Liver (tissue), 9 donors: Measurements from ENCODE around the gene GUCY2D. TPM values are rescaled to one million over a fixed set of nuclear protein-coding genes. Genes with fewer than 3 reads are reported as not detected.
A peak's percentile ranks its signal among the peaks of the same experiment; 100 is the strongest.

ENCODE experiments used
- DNase-seq: peaks from one replicate; pipeline ENCODE4 v3.0.0-alpha.2; 2017; ENCODE audit warnings: low spot score
- H3K27ac ChIP-seq, 2 donors: one replicate each; pipeline ENCODE4 v1.7.0; 2013; ENCODE audit warnings: inconsistent platforms in 2 of 2, low read length in 2 of 2, control low read depth in 1 of 2, low read depth in 1 of 2, mild to moderate bottlenecking in 1 of 2
- H3K27me3 ChIP-seq, 4 donors: one replicate each; pipeline versions ENCODE4 v1.6.1 to v1.7.0; 2013; ENCODE audit warnings: low read length in 3 of 4, inconsistent platforms in 1 of 4, mild to moderate bottlenecking in 1 of 4, moderate library complexity in 1 of 4; ENCODE audit not compliant: control insufficient read depth in 4 of 4, insufficient read depth in 4 of 4
- H3K36me3 ChIP-seq, 4 donors: one replicate each; pipeline versions ENCODE4 v1.6.1 to v1.7.0; 2013; ENCODE audit warnings: low read length in 3 of 4, mild to moderate bottlenecking in 3 of 4, low read depth in 1 of 4, moderate library complexity in 1 of 4; ENCODE audit not compliant: control insufficient read depth in 4 of 4, insufficient read depth in 3 of 4
- H3K4me1 ChIP-seq, 4 donors: one replicate each; pipeline versions ENCODE4 v1.6.1 to v1.7.0; 2013; ENCODE audit warnings: low read length in 3 of 4, mild to moderate bottlenecking in 3 of 4, moderate library complexity in 1 of 4; ENCODE audit not compliant: control insufficient read depth in 4 of 4, insufficient read depth in 4 of 4
- H3K4me3 ChIP-seq, 3 donors: one replicate each; pipeline versions ENCODE4 v1.6.1 to v1.7.0; 2013; ENCODE audit warnings: low read length in 3 of 3, control low read depth in 1 of 3, low read depth in 1 of 3, mild to moderate bottlenecking in 1 of 3
- H3K9ac ChIP-seq, 2 donors: one replicate each; pipeline ENCODE4 v1.7.0; 2013; ENCODE audit warnings: low read length in 2 of 2, mild to moderate bottlenecking in 2 of 2, moderate library complexity in 2 of 2, control low read depth in 1 of 2, low read depth in 1 of 2
- H3K9me3 ChIP-seq, 4 donors: one replicate each; pipeline versions ENCODE4 v1.6.1 to v1.7.0; 2013; ENCODE audit warnings: low read length in 3 of 4; ENCODE audit not compliant: control insufficient read depth in 4 of 4
- ATF3 ChIP-seq: IDR thresholded peaks from 2 replicates; pipeline ENCODE4 v1.6.1; 2016; ENCODE audit warnings: antibody characterized with exemption
- EGR1 ChIP-seq, 2 donors: IDR thresholded peaks; 2 replicates each; pipeline ENCODE4 v1.6.1; 2016 to 2018; ENCODE audit warnings: antibody characterized with exemption in 2 of 2, low read depth in 2 of 2
- FOXA1 ChIP-seq: IDR thresholded peaks from 2 replicates; pipeline ENCODE4 v1.6.1; 2016; ENCODE audit warnings: antibody characterized with exemption
- FOXA2 ChIP-seq: IDR thresholded peaks from 2 replicates; pipeline ENCODE4 v1.6.1; 2016; ENCODE audit warnings: antibody characterized with exemption
- GABPA ChIP-seq, 2 donors: IDR thresholded peaks in 1 of 2; conservative IDR thresholded peaks in 1 of 2; 2 replicates each; pipeline ENCODE4 v1.6.1; 2016; ENCODE audit warnings: antibody characterized with exemption in 2 of 2, mild to moderate bottlenecking in 1 of 2, moderate library complexity in 1 of 2
- HNF4A ChIP-seq, 2 donors: conservative IDR thresholded peaks; 2 replicates each; pipeline ENCODE4 v1.6.1; 2016; ENCODE audit warnings: antibody characterized with exemption in 2 of 2, mild to moderate bottlenecking in 2 of 2
- HNF4G ChIP-seq: IDR thresholded peaks from 2 replicates; pipeline ENCODE4 v1.6.1; 2016; ENCODE audit warnings: antibody characterized with exemption
- JUND ChIP-seq, 2 donors: IDR thresholded peaks; 2 replicates each; pipeline ENCODE4 v1.6.1; 2016; ENCODE audit warnings: antibody characterized with exemption in 2 of 2
- NR2F2 ChIP-seq: IDR thresholded peaks from 2 replicates; pipeline ENCODE4 v1.6.1; 2016; ENCODE audit warnings: antibody characterized with exemption
- RAD21 ChIP-seq, 2 donors: IDR thresholded peaks; 2 replicates each; pipeline ENCODE4 v1.6.1; 2016; ENCODE audit warnings: antibody characterized with exemption in 2 of 2, mild to moderate bottlenecking in 2 of 2
- REST ChIP-seq: IDR thresholded peaks from 2 replicates; pipeline ENCODE4 v1.6.1; 2016; ENCODE audit warnings: antibody characterized with exemption, mild to moderate bottlenecking
- RXRA ChIP-seq, 2 donors: IDR thresholded peaks; 2 replicates each; pipeline ENCODE4 v1.6.1; 2017 to 2018; ENCODE audit warnings: antibody characterized with exemption in 2 of 2, mild to moderate bottlenecking in 1 of 2
- SP1 ChIP-seq: IDR thresholded peaks from 2 replicates; pipeline ENCODE4 v1.6.1; 2018; ENCODE audit warnings: antibody characterized with exemption, mild to moderate bottlenecking
- TAF1 ChIP-seq: conservative IDR thresholded peaks from 2 replicates; pipeline ENCODE4 v1.6.1; 2016; ENCODE audit warnings: antibody characterized with exemption, mild to moderate bottlenecking
- YY1 ChIP-seq: IDR thresholded peaks from 2 replicates; pipeline ENCODE4 v1.6.1; 2016; ENCODE audit warnings: antibody characterized with exemption, mild to moderate bottlenecking
- WGBS: extraction: QIAGEN DNeasy Blood & Tissue Kit; methylation state at CpG from one replicate; pipeline ENCODE4 v1.1.7; 2013; 5-methylcytosine and 5-hydroxymethylcytosine counted together
- polyA plus RNA-seq, 2 donors: library from polyadenylated mRNA; stranded (reverse) in 1 of 2; unstranded in 1 of 2; fragments of 200-250 nt in 1 of 2; fragments of >200 nt in 1 of 2; fragmentation: Nextera tagmentation in 1 of 2; extraction: Ambion mirVana in 1 of 2; gene quantifications; one replicate each; pipeline versions ENCODE4 v1.2.1 to v1.2.3, GENCODE V29; 2013 to 2015
- total RNA-seq, 2 donors: library from RNA; depleted of rRNA; stranded (reverse); fragments of >200 nt; gene quantifications; one replicate each; pipeline ENCODE4 v1.2.3, GENCODE V29; 2014
- TF ChIP-seq, protein P1 (sequence below): fragments of 150-350 bp; IDR thresholded peaks from 2 replicates; pipeline ENCODE4 v1.5.1; 2017; ENCODE audit warnings: improper control_type of control experiment, low read depth, low read length; ENCODE audit not compliant: missing input control
- TF ChIP-seq, protein P2 (sequence below): IDR thresholded peaks from 2 replicates; pipeline ENCODE4 v1.6.1; 2016; ENCODE audit warnings: antibody characterized with exemption
- TF ChIP-seq, protein P3 (sequence below): IDR thresholded peaks from 2 replicates; pipeline ENCODE4 v1.6.1; 2016; ENCODE audit warnings: antibody characterized with exemption
- donor health status: healthy.
- donor health status: healthy.
- donor health status: healthy.
- donor health status: healthy.
- donor health status: healthy.

GUCY2D gene
- total and polyA plus RNA-seq, 4 donors: 0.09 to 0.14 TPM; not detected in 2

DNA sequence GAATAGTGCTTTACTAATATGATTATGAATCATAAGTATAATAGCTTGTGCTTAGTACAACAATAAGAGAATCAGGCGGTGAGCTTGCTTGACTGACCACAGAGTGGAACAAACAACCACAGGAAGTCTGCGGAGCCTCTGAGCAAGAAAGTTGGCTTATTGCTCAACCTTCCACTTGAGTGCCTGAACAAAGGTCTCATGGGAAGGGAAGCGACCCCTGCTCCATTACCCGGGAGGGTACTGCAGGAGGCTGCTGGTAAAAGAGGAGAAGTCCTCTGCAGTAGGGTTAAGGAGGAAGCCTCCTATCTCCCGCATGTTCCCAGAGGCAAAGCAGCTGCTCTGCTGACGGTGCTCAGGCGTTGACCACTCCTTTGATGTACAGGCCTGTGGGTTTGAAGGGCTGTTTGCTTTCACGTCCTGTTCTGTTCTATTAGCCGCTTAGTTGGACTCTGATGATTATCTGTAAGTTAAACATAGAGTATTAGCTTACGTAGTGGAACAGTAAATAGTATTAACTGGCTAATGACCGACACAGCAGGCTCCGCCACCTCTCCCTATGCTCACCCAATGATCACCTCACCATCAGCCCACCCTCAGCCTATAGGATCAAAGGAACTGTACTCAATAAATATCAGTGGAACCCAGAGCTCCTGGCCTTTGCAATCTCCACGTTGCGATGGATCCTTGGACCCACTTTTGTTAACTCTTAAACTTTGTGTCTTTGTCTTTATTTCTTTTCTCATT, 54.0 kb downstream of the GUCY2D start:
- no peaks in the 10 kb centered on the region for H3K9me3 ChIP-seq
- no peaks in the 10 kb centered on the region for H3K36me3 ChIP-seq
- peaks cover 0 to 12% (median 5%) of the 10 kb centered on the region in 4 donors for H3K27me3 ChIP-seq
- TF ChIP-seq YY1: no peak
- no peak for TF ChIP-seq HNF4G
- TF ChIP-seq JUND (IDR thresholded peaks at IDR 0.05): no peak
- TF ChIP-seq SP1: peak; percentile 62
- no peak for TF ChIP-seq EGR1 (IDR thresholded peaks at IDR 0.05; ENCODE audit: low read depth in 2 of 2)
- TF ChIP-seq, protein P1, sequence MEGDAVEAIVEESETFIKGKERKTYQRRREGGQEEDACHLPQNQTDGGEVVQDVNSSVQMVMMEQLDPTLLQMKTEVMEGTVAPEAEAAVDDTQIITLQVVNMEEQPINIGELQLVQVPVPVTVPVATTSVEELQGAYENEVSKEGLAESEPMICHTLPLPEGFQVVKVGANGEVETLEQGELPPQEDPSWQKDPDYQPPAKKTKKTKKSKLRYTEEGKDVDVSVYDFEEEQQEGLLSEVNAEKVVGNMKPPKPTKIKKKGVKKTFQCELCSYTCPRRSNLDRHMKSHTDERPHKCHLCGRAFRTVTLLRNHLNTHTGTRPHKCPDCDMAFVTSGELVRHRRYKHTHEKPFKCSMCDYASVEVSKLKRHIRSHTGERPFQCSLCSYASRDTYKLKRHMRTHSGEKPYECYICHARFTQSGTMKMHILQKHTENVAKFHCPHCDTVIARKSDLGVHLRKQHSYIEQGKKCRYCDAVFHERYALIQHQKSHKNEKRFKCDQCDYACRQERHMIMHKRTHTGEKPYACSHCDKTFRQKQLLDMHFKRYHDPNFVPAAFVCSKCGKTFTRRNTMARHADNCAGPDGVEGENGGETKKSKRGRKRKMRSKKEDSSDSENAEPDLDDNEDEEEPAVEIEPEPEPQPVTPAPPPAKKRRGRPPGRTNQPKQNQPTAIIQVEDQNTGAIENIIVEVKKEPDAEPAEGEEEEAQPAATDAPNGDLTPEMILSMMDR: no peak
- TF ChIP-seq, protein P2, sequence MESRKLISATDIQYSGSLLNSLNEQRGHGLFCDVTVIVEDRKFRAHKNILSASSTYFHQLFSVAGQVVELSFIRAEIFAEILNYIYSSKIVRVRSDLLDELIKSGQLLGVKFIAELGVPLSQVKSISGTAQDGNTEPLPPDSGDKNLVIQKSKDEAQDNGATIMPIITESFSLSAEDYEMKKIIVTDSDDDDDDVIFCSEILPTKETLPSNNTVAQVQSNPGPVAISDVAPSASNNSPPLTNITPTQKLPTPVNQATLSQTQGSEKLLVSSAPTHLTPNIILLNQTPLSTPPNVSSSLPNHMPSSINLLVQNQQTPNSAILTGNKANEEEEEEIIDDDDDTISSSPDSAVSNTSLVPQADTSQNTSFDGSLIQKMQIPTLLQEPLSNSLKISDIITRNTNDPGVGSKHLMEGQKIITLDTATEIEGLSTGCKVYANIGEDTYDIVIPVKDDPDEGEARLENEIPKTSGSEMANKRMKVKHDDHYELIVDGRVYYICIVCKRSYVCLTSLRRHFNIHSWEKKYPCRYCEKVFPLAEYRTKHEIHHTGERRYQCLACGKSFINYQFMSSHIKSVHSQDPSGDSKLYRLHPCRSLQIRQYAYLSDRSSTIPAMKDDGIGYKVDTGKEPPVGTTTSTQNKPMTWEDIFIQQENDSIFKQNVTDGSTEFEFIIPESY: no peak
- TF ChIP-seq RXRA (IDR thresholded peaks at IDR 0.05): no peak
- TF ChIP-seq REST: no peak
- TF ChIP-seq ATF3: no peak
- TF ChIP-seq TAF1: no peak
- TF ChIP-seq FOXA2: no peak
- TF ChIP-seq HNF4A (conservative IDR thresholded peaks at IDR 0.05): peak in 1 of 2 donors; percentile 44
- TF ChIP-seq GABPA (IDR thresholded peaks at IDR 0.05 in 1 of 2, conservative IDR thresholded peaks at IDR 0.05 in 1 of 2): no peak
- peak in 1 of 2 donors; percentile 17 for TF ChIP-seq RAD21 (IDR thresholded peaks at IDR 0.05)
- TF ChIP-seq FOXA1: no peak
- TF ChIP-seq, protein P3, sequence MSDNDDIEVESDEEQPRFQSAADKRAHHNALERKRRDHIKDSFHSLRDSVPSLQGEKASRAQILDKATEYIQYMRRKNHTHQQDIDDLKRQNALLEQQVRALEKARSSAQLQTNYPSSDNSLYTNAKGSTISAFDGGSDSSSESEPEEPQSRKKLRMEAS: peak; percentile 27
- TF ChIP-seq NR2F2: no peak
- H3K27ac ChIP-seq: no peak overlapping the region
- 20% methylated on average over 14 of the region's 14 CpGs for WGBS
- H3K4me1 ChIP-seq: peaks cover 0 to 24% (median 16%) of the 10 kb centered on the region in 4 donors
- DNase-seq: peak; percentile 67
- no peak overlapping the region for H3K9ac ChIP-seq
- no peak overlapping the region for H3K4me3 ChIP-seq
